ENCODE data around the gene HNMT.
A peak's percentile ranks its signal among the peaks of the same experiment; 100 is the strongest.
"Not testable (repeated sequence)": the region's sequence is repeated elsewhere in the genome, so short reads cannot be mapped to it uniquely, and the experiment has no call there.

The HNMT gene

GRCh38 chr2:137946227-137946626 lies 18.0 kb upstream of the HNMT start:
- no peak for DNase-seq (ENCODE audit: low read depth)

GRCh38 chr2:137947032-137947727 lies 17.1 kb upstream of the HNMT start:
- no peak for DNase-seq (ENCODE audit: low read depth)

- DNase-seq (ENCODE audit: low read depth), result no peak
Measured at GRCh38 chr2:137947728-137948336, 16.4 kb upstream of the HNMT start.

- DNase-seq (ENCODE audit: low read depth), result no peak
Measured at GRCh38 chr2:137948894-137949293, 15.4 kb upstream of the HNMT start.

GRCh38 chr2:137950238-137950637 lies 14.0 kb upstream of the HNMT start:
- DNase-seq (ENCODE audit: low read depth), result no peak

GRCh38 chr2:137951586-137951985 lies 12.7 kb upstream of the HNMT start:
- DNase-seq (ENCODE audit: low read depth), result no peak

- DNase-seq (ENCODE audit: low read depth), result no peak
Measured at GRCh38 chr2:137952586-137953129, 11.6 kb upstream of the HNMT start.

- no peak for DNase-seq (ENCODE audit: low read depth)
Measured at GRCh38 chr2:137955536-137955935, 8.7 kb upstream of the HNMT start.

GRCh38 chr2:137957033-137957432 lies 7.2 kb upstream of the HNMT start:
- peak; percentile 80 for DNase-seq (ENCODE audit: low read depth)

GRCh38 chr2:137959166-137959565 lies 5.1 kb upstream of the HNMT start:
- DNase-seq (ENCODE audit: low read depth), result no peak

GRCh38 chr2:137960223-137960622 lies 4.0 kb upstream of the HNMT start:
- no peak for DNase-seq (ENCODE audit: low read depth)

- no peak for DNase-seq (ENCODE audit: low read depth)
Measured at GRCh38 chr2:137961602-137962001, 2.7 kb upstream of the HNMT start.

- no peak for DNase-seq (ENCODE audit: low read depth)
Measured at GRCh38 chr2:137963535-137964065, 673 bp upstream of the HNMT start.

- DNase-seq (ENCODE audit: low read depth), result no peak
Measured at GRCh38 chr2:137964859-137965459, 686 bp downstream of the HNMT start.

GRCh38 chr2:137966043-137966442 lies 1.8 kb downstream of the HNMT start:
- no peak for DNase-seq (ENCODE audit: low read depth)

GRCh38 chr2:137967042-137967441 lies 2.8 kb downstream of the HNMT start:
- no peak for DNase-seq (ENCODE audit: low read depth)

GRCh38 chr2:137968477-137969417 lies 4.5 kb downstream of the HNMT start:
- DNase-seq (ENCODE audit: low read depth), result no peak

- peak; percentile 70 for DNase-seq (ENCODE audit: low read depth)
Measured at GRCh38 chr2:137969418-137969765, 5.1 kb downstream of the HNMT start.

- no peak for DNase-seq (ENCODE audit: low read depth)
Measured at GRCh38 chr2:137969876-137970275, 5.6 kb downstream of the HNMT start.

- not testable (repeated sequence) for DNase-seq (ENCODE audit: low read depth)
Measured at GRCh38 chr2:137971259-137971658, 7.0 kb downstream of the HNMT start.

- no peak for DNase-seq (ENCODE audit: low read depth)
Measured at GRCh38 chr2:137973280-137973679, 9.0 kb downstream of the HNMT start.
